Mesendoderm (in vitro differentiated cells): ENCODE results near the gene TNIP1.

Experiments
- DNase-seq: peaks from one replicate; pipeline ENCODE4 v3.0.0; 2013
- H2AK5ac ChIP-seq: 2 replicates; pipeline ENCODE4 v1.6.1; 2013; ENCODE audit warnings: low read length, inconsistent platforms
- H2BK120ac ChIP-seq: 2 replicates; pipeline ENCODE4 v1.6.1; 2013; ENCODE audit warnings: low read depth, mild to moderate bottlenecking, low read length, moderate library complexity, mixed read lengths
- H2BK15ac ChIP-seq: replicated peaks from 2 replicates; pipeline ENCODE4 v1.6.1; 2013; ENCODE audit warnings: low read depth, mild to moderate bottlenecking, moderate library complexity
- H2BK5ac ChIP-seq: 2 replicates; pipeline ENCODE4 v1.6.1; 2013; ENCODE audit warnings: low read length, inconsistent platforms
- H3K18ac ChIP-seq: 2 replicates; pipeline ENCODE4 v1.6.1; 2013; ENCODE audit warnings: mild to moderate bottlenecking, low read length, mixed read lengths
- H3K23ac ChIP-seq: one replicate; pipeline ENCODE4 v1.6.1; 2013; ENCODE audit warnings: low read length
- H3K27ac ChIP-seq: 2 replicates; pipeline ENCODE4 v1.5.1; 2013; ENCODE audit warnings: low read depth, mild to moderate bottlenecking, inconsistent platforms, low read length, moderate library complexity
- H3K27me3 ChIP-seq: 2 replicates; pipeline ENCODE4 v1.6.1; 2013; ENCODE audit warnings: low read length, control low read depth, mild to moderate bottlenecking, inconsistent platforms; ENCODE audit not compliant: insufficient read depth, poor library complexity
- H3K36me3 ChIP-seq: 2 replicates; pipeline ENCODE4 v1.6.1; 2013; ENCODE audit warnings: low read length, inconsistent platforms; ENCODE audit not compliant: control insufficient read depth, insufficient read depth
- H3K4ac ChIP-seq: one replicate; pipeline ENCODE4 v1.6.1; 2013; ENCODE audit warnings: low read depth, mild to moderate bottlenecking, low read length, moderate library complexity
- H3K4me1 ChIP-seq: 2 replicates; pipeline ENCODE4 v1.6.1; 2013; ENCODE audit warnings: low read depth, low read length, inconsistent platforms; ENCODE audit not compliant: control insufficient read depth
- H3K4me2 ChIP-seq: 2 replicates; pipeline ENCODE4 v1.6.1; 2013; ENCODE audit warnings: low read length
- H3K4me3 ChIP-seq: 2 replicates; pipeline ENCODE4 v1.5.1; 2013; ENCODE audit warnings: mild to moderate bottlenecking, low read length
- H3K56ac ChIP-seq: one replicate; pipeline ENCODE4 v1.6.1; 2013; ENCODE audit warnings: low read length
- H3K79me1 ChIP-seq: 2 replicates; pipeline ENCODE4 v1.6.1; 2013; ENCODE audit warnings: low read length, inconsistent platforms
- H3K79me2 ChIP-seq: 2 replicates; pipeline ENCODE4 v1.6.1; 2013; ENCODE audit warnings: mild to moderate bottlenecking, low read length; ENCODE audit not compliant: control insufficient read depth, insufficient read depth
- H3K9ac ChIP-seq: 2 replicates; pipeline ENCODE4 v1.6.1; 2013; ENCODE audit warnings: low read length, inconsistent platforms
- H4K5ac ChIP-seq: one replicate; pipeline ENCODE4 v1.6.1; 2013; ENCODE audit warnings: low read length
- H4K8ac ChIP-seq: one replicate; pipeline ENCODE4 v1.6.1; 2013; ENCODE audit warnings: low read depth, mild to moderate bottlenecking, control low read depth, low read length, moderate library complexity
- WGBS: extraction: QIAGEN DNeasy Blood & Tissue Kit; methylation state at CpG from one replicate; pipeline ENCODE4 v1.1.7; 2013; ENCODE audit warnings: low lambda C conversion rate, missing lambda C conversion rate; ENCODE audit not compliant: insufficient coverage; ENCODE audit errors: extremely low coverage; 5-methylcytosine and 5-hydroxymethylcytosine counted together

Gene TNIP1

DNA sequence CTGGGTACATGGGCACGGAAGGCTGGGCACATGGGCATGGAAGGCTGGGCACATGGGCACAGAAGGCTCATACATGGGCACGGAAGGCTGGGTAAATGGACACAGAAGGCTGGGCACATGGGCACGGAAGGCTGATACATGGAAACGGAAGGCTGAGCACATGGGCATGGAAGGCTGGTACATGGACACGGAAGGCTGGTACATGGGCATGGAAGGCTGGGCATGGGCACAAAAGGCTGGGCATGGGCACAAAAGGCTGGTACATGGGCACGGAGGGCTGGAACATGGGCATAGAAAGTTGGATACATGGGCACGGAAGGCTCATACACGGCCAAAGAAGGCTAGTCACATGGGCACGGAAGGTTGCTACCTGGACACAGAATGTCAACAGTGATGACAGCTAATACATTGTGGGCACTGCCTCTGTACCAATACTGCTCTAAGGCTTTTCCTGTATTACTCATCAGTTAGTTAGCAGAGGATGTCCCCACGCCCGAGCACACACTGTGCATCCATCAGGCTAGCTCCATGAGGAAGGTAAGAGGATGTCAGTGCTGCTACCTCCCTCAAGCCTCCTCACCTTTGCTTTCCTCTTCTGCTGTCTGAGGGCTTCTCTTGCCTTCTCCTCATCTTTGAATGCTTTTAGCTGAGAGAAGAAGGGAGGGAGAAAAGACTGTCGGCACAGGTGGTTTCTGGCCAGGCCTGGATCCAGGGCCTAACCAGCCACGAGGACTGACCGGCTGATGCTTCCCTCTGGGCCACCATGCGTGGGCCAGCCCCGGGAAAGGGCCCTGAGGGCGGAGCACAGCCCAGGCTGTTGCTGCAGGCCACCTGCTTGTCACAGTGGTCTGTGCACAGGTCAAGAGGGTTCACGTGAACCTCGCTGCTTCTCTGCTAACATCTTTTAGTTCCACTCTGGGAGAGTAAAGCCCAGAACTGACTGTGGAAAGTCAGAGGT, 46.1 kb downstream of the TNIP1 start:
- H3K9ac ChIP-seq: no peak overlapping the region
- no peak overlapping the region for H3K4me3 ChIP-seq
- no peak overlapping the region for H3K4ac ChIP-seq
- H3K27ac ChIP-seq: no peak overlapping the region
- DNase-seq: no peak
- no peak overlapping the region for H3K23ac ChIP-seq
- H3K79me2 ChIP-seq: no peaks in the 10 kb centered on the region
- no peak overlapping the region for H3K4me2 ChIP-seq
- no CpG with 5 or more reads among the region's 19 CpGs for WGBS
- no peaks in the 10 kb centered on the region for H3K27me3 ChIP-seq
- no peak overlapping the region for H4K8ac ChIP-seq
- no peak overlapping the region for H4K5ac ChIP-seq
- H2AK5ac ChIP-seq: no peak overlapping the region
- H2BK120ac ChIP-seq: no peak overlapping the region
- no peaks in the 10 kb centered on the region for H3K79me1 ChIP-seq
- no peak overlapping the region for H3K56ac ChIP-seq
- peaks cover 2% of the 10 kb centered on the region for H3K36me3 ChIP-seq
- peaks cover 2% of the 10 kb centered on the region for H3K4me1 ChIP-seq
- no peak overlapping the region for H2BK5ac ChIP-seq
- no peak overlapping the region for H3K18ac ChIP-seq
- H2BK15ac ChIP-seq: no peak overlapping the region

- no peak overlapping the region for H3K4me2 ChIP-seq
- peaks cover 2% of the 10 kb centered on the region for H3K4me1 ChIP-seq
- no peak overlapping the region for H3K56ac ChIP-seq
- WGBS: no CpG with 5 or more reads among the region's 14 CpGs
- H4K8ac ChIP-seq: no peak overlapping the region
- DNase-seq: no peak
- no peak overlapping the region for H3K18ac ChIP-seq
- no peaks in the 10 kb centered on the region for H3K27me3 ChIP-seq
- H3K4ac ChIP-seq: no peak overlapping the region
- H3K79me1 ChIP-seq: no peaks in the 10 kb centered on the region
- H3K36me3 ChIP-seq: peaks cover 2% of the 10 kb centered on the region
- H4K5ac ChIP-seq: no peak overlapping the region
- H3K79me2 ChIP-seq: no peaks in the 10 kb centered on the region
- H3K9ac ChIP-seq: no peak overlapping the region
- no peak overlapping the region for H3K23ac ChIP-seq
- H3K27ac ChIP-seq: no peak overlapping the region
- H2BK120ac ChIP-seq: no peak overlapping the region
- no peak overlapping the region for H2BK5ac ChIP-seq
- H3K4me3 ChIP-seq: no peak overlapping the region
- no peak overlapping the region for H2AK5ac ChIP-seq
- H2BK15ac ChIP-seq: no peak overlapping the region
Observed at GRCh38 chr5:151033217-151033934, 47.5 kb downstream of the TNIP1 start.

GRCh38 chr5:151031554-151031953, 49.3 kb downstream of the TNIP1 start:
- H2BK5ac ChIP-seq: no peak overlapping the region
- no peak overlapping the region for H3K23ac ChIP-seq
- no peak overlapping the region for H4K5ac ChIP-seq
- H3K79me2 ChIP-seq: no peaks in the 10 kb centered on the region
- H3K4me1 ChIP-seq: no peaks in the 10 kb centered on the region
- no peak overlapping the region for H3K18ac ChIP-seq
- H3K27me3 ChIP-seq: no peaks in the 10 kb centered on the region
- no peak overlapping the region for H2AK5ac ChIP-seq
- WGBS: no CpG with 5 or more reads among the region's 11 CpGs
- no peak overlapping the region for H3K4me2 ChIP-seq
- H4K8ac ChIP-seq: no peak overlapping the region
- no peak for DNase-seq
- no peak overlapping the region for H3K56ac ChIP-seq
- H3K4me3 ChIP-seq: no peak overlapping the region
- no peaks in the 10 kb centered on the region for H3K79me1 ChIP-seq
- no peak overlapping the region for H3K27ac ChIP-seq
- H2BK120ac ChIP-seq: no peak overlapping the region
- no peak overlapping the region for H3K4ac ChIP-seq
- no peak overlapping the region for H3K9ac ChIP-seq
- peaks cover 4% of the 10 kb centered on the region for H3K36me3 ChIP-seq
- no peak overlapping the region for H2BK15ac ChIP-seq

DNA sequence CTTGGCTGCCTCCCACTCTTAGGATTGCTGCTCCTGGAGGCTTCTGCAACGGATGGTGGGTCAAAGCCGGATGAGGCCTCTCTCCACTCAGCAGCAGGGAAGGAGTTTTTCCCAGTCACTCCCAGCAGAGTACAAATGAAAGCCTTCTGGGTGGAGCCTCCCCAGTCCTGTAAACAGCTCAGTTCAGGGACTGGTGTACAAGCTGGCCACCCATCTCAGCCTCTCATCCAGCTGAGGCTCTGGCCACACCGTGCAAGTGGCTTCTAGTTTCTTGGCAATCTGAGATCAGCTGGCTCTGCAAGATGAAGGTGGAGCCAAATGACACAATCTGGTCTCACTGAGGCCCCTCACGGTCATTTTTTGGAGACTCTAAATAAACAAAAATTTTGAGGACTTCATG, 50.5 kb downstream of the TNIP1 start:
- no peaks in the 10 kb centered on the region for H3K4me1 ChIP-seq
- no peak for DNase-seq
- WGBS: no CpG with 5 or more reads among the region's 4 CpGs

DNA sequence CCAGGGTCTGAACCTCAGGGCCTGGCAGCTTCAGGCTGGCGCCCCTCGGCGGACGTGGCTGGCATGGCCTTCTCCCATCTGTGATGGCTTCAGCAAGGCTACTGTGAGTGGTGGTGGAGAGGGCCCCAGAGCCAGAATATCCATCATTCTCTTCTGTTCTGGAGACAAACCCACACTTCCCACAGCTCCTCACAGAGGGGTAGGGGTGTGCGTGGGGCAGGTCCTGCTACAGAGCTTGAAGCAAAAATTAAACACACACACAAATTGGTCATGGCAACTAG, 50.8 kb downstream of the TNIP1 start:
- Histone ChIP-seq H3K18ac (no peak overlapping the region), H2BK120ac (no peak overlapping the region), H3K36me3 (peaks cover 2% of the 10 kb centered on the region), H2BK5ac (no peak overlapping the region), H3K27me3 (no peaks in the 10 kb centered on the region), H3K4me2 (no peak overlapping the region), H3K23ac (no peak overlapping the region), H3K27ac (no peak overlapping the region), H2AK5ac (no peak overlapping the region), H3K4ac (no peak overlapping the region), H4K5ac (no peak overlapping the region), H3K9ac (no peak overlapping the region), H3K79me1 (no peaks in the 10 kb centered on the region), H3K4me3 (no peak overlapping the region), H2BK15ac (no peak overlapping the region), H3K56ac (no peak overlapping the region), H3K4me1 (no peaks in the 10 kb centered on the region), H4K8ac (no peak overlapping the region), H3K79me2 (no peaks in the 10 kb centered on the region)
- WGBS: no CpG with 5 or more reads among the region's 5 CpGs
- no peak for DNase-seq

More for the DNA sequence above, 50.5 kb downstream of the TNIP1 start:
- Histone ChIP-seq H3K79me1 (no peaks in the 10 kb centered on the region), H3K4me2 (no peak overlapping the region), H2BK120ac (no peak overlapping the region), H3K36me3 (peaks cover 2% of the 10 kb centered on the region), H3K4ac (no peak overlapping the region), H3K56ac (no peak overlapping the region), H4K5ac (no peak overlapping the region), H2AK5ac (no peak overlapping the region), H2BK5ac (no peak overlapping the region), H3K4me3 (no peak overlapping the region), H4K8ac (no peak overlapping the region), H3K18ac (no peak overlapping the region), H3K23ac (no peak overlapping the region), H3K27ac (no peak overlapping the region), H3K79me2 (no peaks in the 10 kb centered on the region), H3K27me3 (no peaks in the 10 kb centered on the region), H3K9ac (no peak overlapping the region), H2BK15ac (no peak overlapping the region)
